HG03139 (cell line): ENCODE measurements around the gene TMEM163.
A peak's percentile ranks its signal among the peaks of the same experiment; 100 is the strongest.

ENCODE experiments used
- ATAC-seq: cut with Tn5 transposase; IDR thresholded peaks from one replicate; pipeline ENCODE4 v1.9.1; 2021; ENCODE audit not compliant: unreplicated experiment

TMEM163 gene

GRCh38 chr2:134693359-134694330, 25.2 kb downstream of the TMEM163 start:
- no peak for ATAC-seq

GRCh38 chr2:134692499-134692898, 26.3 kb downstream of the TMEM163 start:
- peak; percentile 68 for ATAC-seq

GRCh38 chr2:134690629-134691215, 28.1 kb downstream of the TMEM163 start:
- ATAC-seq, result no peak

DNA sequence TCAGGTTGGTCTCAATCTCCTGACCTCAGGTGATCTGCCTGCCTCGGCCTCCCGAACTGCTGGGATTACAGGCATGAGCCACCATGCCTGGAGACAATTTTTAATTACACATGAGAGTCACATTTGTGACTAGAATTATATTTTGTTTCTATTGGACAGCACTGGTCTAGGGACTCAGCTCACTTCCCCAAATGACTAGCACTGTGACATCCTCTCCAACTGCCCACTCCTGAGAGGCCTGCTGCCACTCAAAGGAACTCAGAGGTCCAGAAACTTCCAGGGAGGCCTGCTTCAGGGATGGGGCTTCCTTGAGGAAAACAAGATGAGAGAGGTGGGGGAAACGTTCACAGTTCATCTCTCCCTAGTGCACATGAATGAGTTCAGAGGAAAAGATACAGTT, 29.5 kb downstream of the TMEM163 start:
- ATAC-seq, result no peak

DNA sequence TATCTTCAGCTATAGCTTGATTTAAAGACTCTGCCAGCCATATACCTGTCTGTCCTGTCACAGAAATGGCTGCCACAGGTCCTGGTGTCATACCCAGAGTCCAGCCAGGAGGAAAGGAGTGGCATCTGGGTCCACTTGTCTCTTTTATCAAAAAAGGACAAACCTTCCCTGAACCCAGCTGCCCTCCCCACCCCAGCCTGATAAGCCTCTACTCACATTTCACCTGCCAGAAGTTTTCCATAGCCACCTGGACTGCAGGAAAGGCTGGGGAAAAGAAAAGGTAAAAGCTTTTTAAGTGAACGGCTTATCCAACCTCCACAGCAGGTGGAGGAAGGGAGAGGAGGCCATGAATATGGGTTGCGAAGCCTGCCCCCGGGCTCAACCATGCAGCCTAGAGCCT, 32.8 kb downstream of the TMEM163 start:
- no peak for ATAC-seq

DNA sequence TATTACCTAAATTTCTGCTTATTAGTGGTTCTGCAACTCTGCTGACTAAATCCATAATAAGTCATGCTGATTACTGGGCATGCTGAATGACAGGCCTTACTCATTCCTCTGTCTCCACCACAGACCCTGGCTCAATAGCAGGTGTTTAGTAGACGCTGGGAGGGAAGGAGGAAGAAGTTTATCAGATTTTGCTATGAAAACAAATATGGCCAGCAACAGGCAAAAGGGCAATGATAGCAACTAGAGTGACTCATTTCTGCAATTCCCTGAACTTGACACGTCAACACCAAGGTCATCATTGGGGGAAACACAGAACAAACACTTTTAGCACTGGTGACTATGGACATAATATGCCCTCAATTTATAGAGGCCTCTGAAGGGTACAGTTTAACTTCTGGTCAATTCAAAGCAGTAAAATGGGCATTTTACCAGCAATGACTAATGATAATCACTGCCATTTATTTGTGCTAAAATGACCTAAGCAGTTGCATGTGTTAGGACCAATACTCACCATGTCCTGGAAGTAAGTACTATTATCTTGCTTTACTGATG, 35.2 kb downstream of the TMEM163 start:
- no peak for ATAC-seq

DNA sequence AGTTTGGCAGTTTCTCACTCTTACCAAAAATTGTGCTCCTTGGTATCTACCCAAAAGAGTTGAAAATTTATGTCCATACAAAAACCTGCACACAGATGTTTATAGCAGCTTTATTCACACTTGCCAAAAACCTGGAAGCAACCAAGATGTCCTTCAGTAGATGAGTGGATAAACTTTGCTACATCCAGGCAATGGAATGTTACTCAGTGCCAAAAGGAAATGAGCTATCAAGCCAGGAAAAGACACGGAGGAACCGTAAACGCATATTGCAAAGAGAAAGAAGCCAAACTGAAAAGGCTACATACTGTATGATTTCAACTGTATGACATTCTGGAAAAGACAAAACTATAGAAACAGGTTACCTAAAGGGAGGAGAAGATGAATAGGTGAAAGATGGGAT, 36.1 kb downstream of the TMEM163 start:
- no peak for ATAC-seq

- ATAC-seq, result no peak
Measured at GRCh38 chr2:134681201-134681600, 37.6 kb downstream of the TMEM163 start.

DNA sequence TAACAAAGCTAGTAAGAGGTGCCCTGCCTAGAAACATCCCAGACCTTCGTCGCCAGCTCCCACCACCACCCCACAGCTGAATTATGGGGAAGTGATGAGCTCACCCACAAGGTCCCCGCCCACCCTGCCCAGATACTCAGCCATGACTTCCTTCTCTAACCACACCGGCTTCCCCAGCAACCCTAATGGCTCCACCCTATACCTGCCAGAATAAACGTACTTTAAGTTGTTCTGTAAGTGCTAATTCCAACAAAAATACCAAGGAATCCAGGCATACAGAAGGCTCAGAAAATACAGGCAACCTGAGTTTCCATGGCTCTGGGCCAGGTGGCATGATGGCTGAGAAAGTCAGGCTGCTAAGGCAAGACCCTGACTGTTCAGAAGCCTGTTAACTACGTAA, 39.1 kb downstream of the TMEM163 start:
- ATAC-seq, result peak; percentile 61

- no peak for ATAC-seq
Measured at GRCh38 chr2:134679294-134679693, 39.5 kb downstream of the TMEM163 start.

DNA sequence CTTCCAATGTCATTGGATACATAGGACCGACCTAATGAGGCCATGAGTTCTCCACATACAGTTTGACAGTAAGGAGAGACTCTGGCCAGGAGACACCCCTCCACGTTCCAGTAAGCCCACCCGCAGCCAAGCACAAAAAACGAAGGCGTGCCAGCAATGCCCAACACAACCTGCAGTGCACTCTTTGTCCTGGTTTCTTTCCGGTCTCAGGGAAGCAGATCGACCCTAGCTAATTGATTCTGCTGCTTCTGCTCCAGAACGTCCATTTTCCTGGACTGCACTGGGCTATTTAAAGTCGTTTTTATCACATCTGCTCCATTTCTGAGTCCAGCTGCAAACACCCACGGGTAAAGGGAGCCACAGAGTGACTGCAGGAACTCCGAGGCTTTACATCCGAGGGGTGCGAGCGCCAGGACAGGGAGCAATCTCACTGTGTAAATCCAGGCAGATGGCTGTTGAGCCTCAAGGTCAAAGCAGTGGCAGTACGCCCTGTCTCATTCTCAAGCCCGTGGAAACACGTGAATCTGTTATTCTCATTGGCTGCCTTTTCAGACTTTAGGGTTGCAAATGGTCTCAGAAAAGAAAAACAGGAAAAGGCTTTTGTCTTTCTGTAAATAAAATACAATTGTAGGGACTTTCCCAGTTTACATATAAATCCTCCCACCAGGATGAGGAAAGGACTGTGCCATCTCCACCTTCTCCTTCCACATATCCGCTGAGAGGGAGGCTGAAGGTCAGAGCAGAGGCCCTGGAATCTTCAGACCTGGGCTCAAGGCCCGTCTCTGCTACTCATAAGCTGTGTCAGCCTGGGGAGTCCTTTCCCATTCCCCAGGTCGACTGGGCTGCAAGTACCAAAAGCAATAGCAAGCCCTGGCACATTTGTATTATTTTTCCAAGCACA, 40.7 kb downstream of the TMEM163 start:
- ATAC-seq, result no peak

GRCh38 chr2:134676960-134677359, 41.8 kb downstream of the TMEM163 start:
- ATAC-seq, result no peak

- no peak for ATAC-seq
Measured at GRCh38 chr2:134675314-134675713, 43.5 kb downstream of the TMEM163 start.

DNA sequence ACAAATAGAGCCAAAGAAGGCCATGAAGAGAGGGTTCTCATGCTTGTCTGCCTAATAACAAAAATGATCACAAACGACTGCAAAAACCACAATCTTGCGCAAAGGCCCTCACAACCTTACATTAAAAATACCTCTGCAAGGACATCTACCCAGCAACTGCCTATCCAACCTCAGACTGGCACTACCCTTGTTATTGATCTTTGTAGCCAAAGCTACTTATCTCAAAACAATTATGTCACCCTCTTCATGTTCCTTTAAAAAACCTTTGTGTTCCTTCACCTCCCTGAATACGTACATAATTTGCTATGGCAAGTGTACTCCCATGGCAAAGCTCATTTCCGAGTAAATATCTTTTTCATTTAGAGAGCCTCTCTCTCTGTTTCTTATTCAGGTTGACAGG, 44.1 kb downstream of the TMEM163 start:
- no peak for ATAC-seq

- ATAC-seq, result no peak
Measured at GRCh38 chr2:134671513-134671912, 47.3 kb downstream of the TMEM163 start.

- no peak for ATAC-seq
Measured at GRCh38 chr2:134670955-134671354, 47.8 kb downstream of the TMEM163 start.

DNA sequence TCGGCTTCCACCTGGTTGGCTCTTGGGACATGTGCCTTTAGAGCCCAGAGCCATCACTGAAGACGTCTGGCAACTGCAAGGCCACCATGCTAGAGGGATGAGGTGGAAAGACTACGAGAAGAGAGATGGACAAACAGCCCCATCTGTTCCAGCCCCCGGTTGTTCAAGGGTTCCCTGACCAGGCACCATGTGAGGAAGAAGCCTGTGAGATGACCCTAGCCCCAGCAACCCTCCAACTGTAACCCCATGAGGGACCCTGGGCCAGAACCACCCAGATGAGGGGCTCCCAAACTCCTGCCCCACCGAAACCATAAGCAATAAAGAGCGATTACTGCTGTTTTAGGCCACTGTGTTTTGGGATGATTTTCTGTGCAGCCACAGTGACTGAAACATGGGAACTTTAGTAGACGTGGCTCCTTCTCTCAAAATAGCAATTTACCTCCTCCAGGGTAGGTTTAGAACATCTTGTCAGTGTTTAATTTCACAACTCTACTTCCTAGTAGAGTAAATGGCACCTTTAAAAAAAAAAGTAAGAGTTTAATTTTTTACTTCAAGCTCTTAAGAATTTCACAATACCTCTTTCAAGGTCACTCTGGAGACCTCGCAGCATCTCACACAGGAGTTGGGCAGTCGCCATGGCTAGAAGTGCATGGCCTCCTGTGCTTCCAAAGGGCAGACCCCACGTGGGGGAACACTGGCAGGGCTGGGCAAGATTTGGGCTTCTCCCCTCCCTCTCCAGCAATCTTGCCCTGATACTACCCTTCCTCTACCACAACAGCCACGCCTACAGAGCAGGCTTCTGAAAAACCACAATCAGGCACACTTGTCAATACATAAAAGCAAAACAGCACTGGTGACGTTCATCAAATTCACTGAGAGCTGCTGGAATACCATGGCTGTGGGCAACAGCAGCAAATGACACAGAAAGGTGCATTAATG, 48.8 kb downstream of the TMEM163 start:
- ATAC-seq, result no peak

GRCh38 chr2:134668821-134669220, 50.0 kb downstream of the TMEM163 start:
- no peak for ATAC-seq

DNA sequence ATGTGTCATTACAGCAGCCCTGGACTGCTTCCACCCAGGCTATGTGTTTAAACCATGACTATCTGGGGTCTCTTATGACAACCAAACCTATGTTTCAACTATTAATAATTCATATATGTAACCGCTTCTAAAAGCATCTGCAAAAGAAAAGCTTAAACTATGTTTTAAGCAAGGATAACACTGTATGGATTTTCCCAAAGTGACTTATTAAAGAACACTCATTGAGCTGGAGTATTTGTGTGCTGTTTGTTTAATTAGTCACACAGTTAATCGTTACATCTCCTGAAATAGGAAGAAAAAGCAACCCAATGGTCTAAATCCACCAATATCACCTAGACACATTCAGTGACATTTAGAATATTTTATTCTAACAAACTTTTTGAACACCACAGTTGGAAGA, 51.3 kb downstream of the TMEM163 start:
- no peak for ATAC-seq

GRCh38 chr2:134667081-134667480, 51.7 kb downstream of the TMEM163 start:
- no peak for ATAC-seq
